C4-2B (cell line): ENCODE data around the gene TIMM44.

ENCODE experiments used
- ZFX ChIP-seq: fragments of 450-650 bp; IDR thresholded peaks from 2 replicates; pipeline ENCODE4 v1.6.1; 2017
- TF ChIP-seq, protein P1 (sequence below): fragments of 450-650 bp; conservative IDR thresholded peaks from 2 replicates; pipeline ENCODE4 v1.5.1; 2017; ENCODE audit warnings: mild to moderate bottlenecking

DNA sequence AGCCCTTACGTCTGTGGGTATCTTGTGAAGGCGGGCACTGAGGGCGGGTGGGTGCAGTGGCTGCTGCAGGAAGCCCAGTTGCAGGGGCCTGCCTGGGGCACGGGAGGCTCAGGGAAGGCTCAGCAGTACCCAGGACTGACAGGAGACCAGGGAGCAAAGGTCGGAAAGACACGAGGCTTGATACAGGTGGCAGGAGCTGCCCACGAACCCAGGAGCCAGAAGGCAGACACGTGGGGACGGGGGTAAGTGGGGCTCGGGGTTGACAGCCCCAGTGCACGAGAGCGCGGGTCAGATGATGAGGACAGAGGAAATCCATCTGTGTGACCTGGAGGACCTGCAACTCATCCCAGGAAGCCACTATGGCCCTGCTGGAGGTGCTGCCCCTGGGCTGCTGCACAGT is 36.7 kb upstream of the TIMM44 start:
- TF ChIP-seq, protein P1, sequence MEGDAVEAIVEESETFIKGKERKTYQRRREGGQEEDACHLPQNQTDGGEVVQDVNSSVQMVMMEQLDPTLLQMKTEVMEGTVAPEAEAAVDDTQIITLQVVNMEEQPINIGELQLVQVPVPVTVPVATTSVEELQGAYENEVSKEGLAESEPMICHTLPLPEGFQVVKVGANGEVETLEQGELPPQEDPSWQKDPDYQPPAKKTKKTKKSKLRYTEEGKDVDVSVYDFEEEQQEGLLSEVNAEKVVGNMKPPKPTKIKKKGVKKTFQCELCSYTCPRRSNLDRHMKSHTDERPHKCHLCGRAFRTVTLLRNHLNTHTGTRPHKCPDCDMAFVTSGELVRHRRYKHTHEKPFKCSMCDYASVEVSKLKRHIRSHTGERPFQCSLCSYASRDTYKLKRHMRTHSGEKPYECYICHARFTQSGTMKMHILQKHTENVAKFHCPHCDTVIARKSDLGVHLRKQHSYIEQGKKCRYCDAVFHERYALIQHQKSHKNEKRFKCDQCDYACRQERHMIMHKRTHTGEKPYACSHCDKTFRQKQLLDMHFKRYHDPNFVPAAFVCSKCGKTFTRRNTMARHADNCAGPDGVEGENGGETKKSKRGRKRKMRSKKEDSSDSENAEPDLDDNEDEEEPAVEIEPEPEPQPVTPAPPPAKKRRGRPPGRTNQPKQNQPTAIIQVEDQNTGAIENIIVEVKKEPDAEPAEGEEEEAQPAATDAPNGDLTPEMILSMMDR: no peak
- TF ChIP-seq ZFX: no peak
